GM18505 (cell line): ENCODE data around the gene ACAA1.

ENCODE experiments used
- ATAC-seq: cut with Tn5 transposase; IDR thresholded peaks from one replicate; pipeline ENCODE4 v1.9.1; 2021; ENCODE audit not compliant: unreplicated experiment
- POLR2A ChIP-seq: IDR thresholded peaks from 4 replicates; pipeline ENCODE4 v1.6.1; 2011; ENCODE audit warnings: borderline replicate concordance; ENCODE audit not compliant: insufficient read depth, insufficient read length; ENCODE audit errors: extremely low read depth

The ACAA1 gene

GRCh38 chr3:38133557-38134405, 3.1 kb downstream of the ACAA1 start:
- no peak for TF ChIP-seq POLR2A
- ATAC-seq: no peak

DNA sequence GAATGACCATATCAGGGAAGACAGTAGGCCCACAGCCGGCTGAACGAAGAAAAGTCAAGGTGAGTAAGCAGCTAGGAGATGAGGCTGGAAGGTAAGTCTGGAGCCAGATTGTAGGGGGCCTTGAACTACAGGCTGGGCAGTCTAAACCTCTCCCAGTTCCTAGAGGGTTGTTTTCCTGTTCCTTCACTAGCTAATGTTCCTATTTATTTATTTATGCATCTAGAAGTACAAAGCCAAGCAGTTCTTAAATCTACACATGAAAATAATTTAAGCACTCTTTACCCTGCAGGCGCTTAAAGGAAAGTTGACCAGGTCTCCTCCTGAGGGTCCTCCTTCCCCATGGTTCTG, 3.7 kb downstream of the ACAA1 start:
- no peak for TF ChIP-seq POLR2A
- no peak for ATAC-seq

- TF ChIP-seq POLR2A: no peak
- no peak for ATAC-seq
Measured at GRCh38 chr3:38131621-38132369, 5.1 kb downstream of the ACAA1 start.

GRCh38 chr3:38130631-38131065, 6.3 kb downstream of the ACAA1 start:
- ATAC-seq: no peak
- no peak for TF ChIP-seq POLR2A

- no peak for ATAC-seq
- TF ChIP-seq POLR2A: no peak
Measured at GRCh38 chr3:38129058-38129457, 7.9 kb downstream of the ACAA1 start.

GRCh38 chr3:38128303-38128655, 8.6 kb downstream of the ACAA1 start:
- ATAC-seq: no peak
- no peak for TF ChIP-seq POLR2A

GRCh38 chr3:38127611-38128302, 9.2 kb downstream of the ACAA1 start:
- no peak for TF ChIP-seq POLR2A
- no peak for ATAC-seq

GRCh38 chr3:38126121-38126892, 10.6 kb downstream of the ACAA1 start:
- no peak for TF ChIP-seq POLR2A
- no peak for ATAC-seq

- TF ChIP-seq POLR2A: no peak
- ATAC-seq: no peak
Measured at GRCh38 chr3:38125305-38126120, 11.4 kb downstream of the ACAA1 start.

GRCh38 chr3:38124324-38125122, 12.4 kb downstream of the ACAA1 start:
- ATAC-seq: no peak
- TF ChIP-seq POLR2A: no peak

GRCh38 chr3:38122712-38123290, 14.1 kb downstream of the ACAA1 start:
- no peak for TF ChIP-seq POLR2A

More at GRCh38 chr3:38122712-38123290, 14.1 kb downstream of the ACAA1 start:
- no peak for ATAC-seq
